ENCODE data around the gene PTPN18. TPM values are rescaled to one million over a fixed set of nuclear protein-coding genes. Genes with fewer than 3 reads are reported as not detected.

The PTPN18 gene, protein sequence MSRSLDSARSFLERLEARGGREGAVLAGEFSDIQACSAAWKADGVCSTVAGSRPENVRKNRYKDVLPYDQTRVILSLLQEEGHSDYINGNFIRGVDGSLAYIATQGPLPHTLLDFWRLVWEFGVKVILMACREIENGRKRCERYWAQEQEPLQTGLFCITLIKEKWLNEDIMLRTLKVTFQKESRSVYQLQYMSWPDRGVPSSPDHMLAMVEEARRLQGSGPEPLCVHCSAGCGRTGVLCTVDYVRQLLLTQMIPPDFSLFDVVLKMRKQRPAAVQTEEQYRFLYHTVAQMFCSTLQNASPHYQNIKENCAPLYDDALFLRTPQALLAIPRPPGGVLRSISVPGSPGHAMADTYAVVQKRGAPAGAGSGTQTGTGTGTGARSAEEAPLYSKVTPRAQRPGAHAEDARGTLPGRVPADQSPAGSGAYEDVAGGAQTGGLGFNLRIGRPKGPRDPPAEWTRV
- 24.9 TPM for polyA plus RNA-seq (2012; ENCODE audit: missing spikeins)

DNA sequence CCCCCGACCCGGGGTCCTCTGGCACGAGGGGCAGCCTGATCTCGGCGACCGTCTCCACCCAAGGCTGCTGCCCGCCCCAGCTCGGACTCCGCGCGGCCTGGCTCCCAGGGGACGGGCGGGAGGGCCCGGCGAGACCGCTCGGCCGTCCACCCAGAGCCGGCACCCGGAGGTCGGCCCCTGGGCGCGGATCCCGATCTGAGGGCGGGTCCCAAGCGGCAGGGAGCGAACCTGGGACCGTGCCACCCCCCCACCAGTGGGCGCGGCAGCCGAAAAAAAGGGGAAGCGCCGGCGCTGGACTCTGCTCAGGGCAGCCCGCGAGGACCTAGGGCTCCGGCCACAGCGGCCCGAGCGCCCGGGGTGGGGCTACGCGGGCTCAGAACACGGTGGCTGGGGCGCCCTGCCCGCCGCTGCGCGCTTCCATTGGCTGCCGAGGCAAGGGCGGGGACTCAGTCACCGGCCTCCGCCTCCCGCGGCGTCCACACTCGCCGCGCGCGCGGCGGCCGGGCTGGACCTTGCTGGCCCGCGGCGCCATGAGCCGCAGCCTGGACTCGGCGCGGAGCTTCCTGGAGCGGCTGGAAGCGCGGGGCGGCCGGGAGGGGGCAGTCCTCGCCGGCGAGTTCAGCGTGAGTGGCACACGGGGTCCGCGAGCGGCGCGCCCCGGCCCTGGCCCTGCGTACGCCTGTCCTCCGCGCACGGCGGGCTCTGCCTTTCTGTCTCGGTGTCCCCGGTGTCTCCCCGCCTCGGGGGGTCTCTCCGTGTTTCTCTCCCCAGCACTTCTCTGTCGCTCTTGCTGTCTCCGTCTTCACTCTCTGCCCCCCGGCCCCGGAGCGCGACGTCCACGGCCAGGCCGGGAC lies at the start of gene PTPN18:
Gene PTPN18 (plus strand): TSS at position 479 of the 854 bp plus-strand sequence. CDS start 52 bp downstream, at position 531.
- no peak for FAIRE-seq
- peak; percentile 86 for DNase-seq (ENCODE audit: insufficient read length)
- TF ChIP-seq TAF1 (IDR thresholded peaks at IDR 0.05; ENCODE audit: borderline replicate concordance, low read depth, low read length) (no peak), POLR2AphosphoS5 (IDR thresholded peaks at IDR 0.05; ENCODE audit: low read depth, low read length) (no peak), POLR2A (IDR thresholded peaks at IDR 0.05; ENCODE audit: low read depth, low read length) (peak; percentile 48; the same call in 1 of the 2 replicates)

- TF ChIP-seq POLR2A (IDR thresholded peaks at IDR 0.05; ENCODE audit: low read depth, low read length): no peak
- TF ChIP-seq TAF1 (IDR thresholded peaks at IDR 0.05; ENCODE audit: borderline replicate concordance, low read depth, low read length): no peak
- no peak for TF ChIP-seq POLR2AphosphoS5 (IDR thresholded peaks at IDR 0.05; ENCODE audit: low read depth, low read length)
- FAIRE-seq (no peak), DNase-seq (ENCODE audit: insufficient read length) (no peak)
Measured at GRCh38 chr2:130307850-130308249, 48.0 kb upstream of the PTPN18 start.

GRCh38 chr2:130310881-130311280 lies 45.0 kb upstream of the PTPN18 start:
- FAIRE-seq: no peak

GRCh38 chr2:130313812-130314334 lies 42.0 kb upstream of the PTPN18 start:
- FAIRE-seq: no peak
- TF ChIP-seq TAF1 (IDR thresholded peaks at IDR 0.05; ENCODE audit: borderline replicate concordance, low read depth, low read length): no peak
- no peak for TF ChIP-seq POLR2AphosphoS5 (IDR thresholded peaks at IDR 0.05; ENCODE audit: low read depth, low read length)
- TF ChIP-seq POLR2A (IDR thresholded peaks at IDR 0.05; ENCODE audit: low read depth, low read length): no peak
- no peak for DNase-seq (ENCODE audit: insufficient read length)

More at GRCh38 chr2:130310881-130311280, 45.0 kb upstream of the PTPN18 start:
- TF ChIP-seq POLR2AphosphoS5 (IDR thresholded peaks at IDR 0.05; ENCODE audit: low read depth, low read length): no peak
- no peak for TF ChIP-seq POLR2A (IDR thresholded peaks at IDR 0.05; ENCODE audit: low read depth, low read length)
- TF ChIP-seq TAF1 (IDR thresholded peaks at IDR 0.05; ENCODE audit: borderline replicate concordance, low read depth, low read length): no peak
- DNase-seq (ENCODE audit: insufficient read length): no peak

GRCh38 chr2:130314377-130314776 lies 41.5 kb upstream of the PTPN18 start:
- TF ChIP-seq POLR2AphosphoS5 (IDR thresholded peaks at IDR 0.05; ENCODE audit: low read depth, low read length): no peak
- TF ChIP-seq TAF1 (IDR thresholded peaks at IDR 0.05; ENCODE audit: borderline replicate concordance, low read depth, low read length): no peak
- no peak for TF ChIP-seq POLR2A (IDR thresholded peaks at IDR 0.05; ENCODE audit: low read depth, low read length)
- FAIRE-seq (no peak), DNase-seq (ENCODE audit: insufficient read length) (no peak)

DNA sequence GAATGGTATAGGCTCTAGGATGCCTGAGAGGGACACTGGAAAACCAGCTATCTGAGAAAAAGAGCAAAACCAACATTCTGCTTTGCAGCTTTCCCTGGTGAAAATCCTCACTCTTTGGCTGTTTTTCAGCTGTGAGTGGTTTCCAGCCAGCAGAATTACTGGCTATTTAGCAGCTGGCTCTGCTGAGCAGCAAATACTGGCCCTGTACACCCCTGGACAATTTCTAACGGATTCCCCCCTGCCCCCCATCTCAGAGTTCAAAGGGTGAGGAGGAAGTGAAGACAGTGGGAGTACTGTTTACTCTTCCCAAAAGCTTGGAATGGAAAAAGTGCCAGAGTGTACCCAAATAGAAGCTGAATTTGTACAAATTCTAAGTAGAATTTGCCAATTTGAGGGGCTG lies 39.3 kb upstream of the PTPN18 start:
- no peak for TF ChIP-seq TAF1 (IDR thresholded peaks at IDR 0.05; ENCODE audit: borderline replicate concordance, low read depth, low read length)
- TF ChIP-seq POLR2AphosphoS5 (IDR thresholded peaks at IDR 0.05; ENCODE audit: low read depth, low read length): no peak
- no peak for TF ChIP-seq POLR2A (IDR thresholded peaks at IDR 0.05; ENCODE audit: low read depth, low read length)
- FAIRE-seq: no peak
- no peak for DNase-seq (ENCODE audit: insufficient read length)

GRCh38 chr2:130318906-130319305 lies 37.0 kb upstream of the PTPN18 start:
- DNase-seq (ENCODE audit: insufficient read length) (no peak), FAIRE-seq (no peak)
- TF ChIP-seq POLR2A (IDR thresholded peaks at IDR 0.05; ENCODE audit: low read depth, low read length) (no peak), POLR2AphosphoS5 (IDR thresholded peaks at IDR 0.05; ENCODE audit: low read depth, low read length) (no peak), TAF1 (IDR thresholded peaks at IDR 0.05; ENCODE audit: borderline replicate concordance, low read depth, low read length) (no peak)

DNA sequence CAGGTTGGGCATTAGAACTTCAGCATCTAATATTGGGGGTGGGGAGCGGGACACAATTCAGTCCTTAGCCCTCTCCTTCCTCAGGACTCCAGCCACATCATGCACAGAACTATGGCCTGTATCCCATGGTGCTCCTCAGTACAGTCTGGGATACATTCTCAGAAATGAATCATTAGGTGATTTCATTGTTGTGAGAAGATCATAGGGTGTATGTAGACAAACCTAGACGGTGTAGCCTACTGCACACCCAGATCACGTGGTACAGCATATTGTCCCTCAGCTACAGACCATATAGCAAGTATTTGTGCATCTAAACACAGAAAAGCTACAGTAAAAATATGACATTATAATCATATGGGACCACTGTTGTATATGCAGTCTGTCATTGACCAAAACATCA lies 36.3 kb upstream of the PTPN18 start:
- no peak for FAIRE-seq
- TF ChIP-seq TAF1 (IDR thresholded peaks at IDR 0.05; ENCODE audit: borderline replicate concordance, low read depth, low read length): no peak
- no peak for TF ChIP-seq POLR2A (IDR thresholded peaks at IDR 0.05; ENCODE audit: low read depth, low read length)
- no peak for TF ChIP-seq POLR2AphosphoS5 (IDR thresholded peaks at IDR 0.05; ENCODE audit: low read depth, low read length)
- DNase-seq (ENCODE audit: insufficient read length): no peak

GRCh38 chr2:130327703-130328527 lies 27.9 kb upstream of the PTPN18 start:
- FAIRE-seq (no peak), DNase-seq (ENCODE audit: insufficient read length) (no peak)
- TF ChIP-seq POLR2AphosphoS5 (IDR thresholded peaks at IDR 0.05; ENCODE audit: low read depth, low read length) (no peak), TAF1 (IDR thresholded peaks at IDR 0.05; ENCODE audit: borderline replicate concordance, low read depth, low read length) (no peak), POLR2A (IDR thresholded peaks at IDR 0.05; ENCODE audit: low read depth, low read length) (no peak)

DNA sequence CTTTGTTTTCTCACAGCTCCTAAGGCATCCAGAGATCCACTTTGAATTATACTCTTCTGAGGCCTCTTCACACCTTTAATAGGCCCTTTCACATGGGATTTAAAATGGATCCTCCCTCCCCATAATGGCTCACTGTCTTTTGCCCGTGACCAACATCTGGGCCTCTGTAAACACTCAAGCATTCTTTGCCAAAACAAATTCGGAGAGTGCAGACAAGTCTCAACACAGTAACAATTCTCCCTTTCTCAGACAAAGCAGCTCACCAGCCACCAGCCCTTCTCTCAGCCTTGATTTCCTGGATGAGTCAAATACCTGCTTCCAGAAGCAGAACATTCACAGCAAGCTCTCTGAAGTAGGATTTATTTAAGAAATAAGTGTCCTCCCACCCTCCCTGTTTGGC lies 27.1 kb upstream of the PTPN18 start:
- no peak for DNase-seq (ENCODE audit: insufficient read length)
- no peak for TF ChIP-seq POLR2A (IDR thresholded peaks at IDR 0.05; ENCODE audit: low read depth, low read length)
- TF ChIP-seq POLR2AphosphoS5 (IDR thresholded peaks at IDR 0.05; ENCODE audit: low read depth, low read length): no peak
- TF ChIP-seq TAF1 (IDR thresholded peaks at IDR 0.05; ENCODE audit: borderline replicate concordance, low read depth, low read length): no peak
- FAIRE-seq: no peak

All from GM12892 (cell line).